HG03095 (cell line): Measurements from ENCODE around the gene SORCS2.

Source experiments
- ATAC-seq: cut with Tn5 transposase; IDR thresholded peaks from one replicate; pipeline ENCODE4 v1.9.1; 2021; ENCODE audit warnings: moderate library complexity; ENCODE audit not compliant: unreplicated experiment

SORCS2 gene

DNA sequence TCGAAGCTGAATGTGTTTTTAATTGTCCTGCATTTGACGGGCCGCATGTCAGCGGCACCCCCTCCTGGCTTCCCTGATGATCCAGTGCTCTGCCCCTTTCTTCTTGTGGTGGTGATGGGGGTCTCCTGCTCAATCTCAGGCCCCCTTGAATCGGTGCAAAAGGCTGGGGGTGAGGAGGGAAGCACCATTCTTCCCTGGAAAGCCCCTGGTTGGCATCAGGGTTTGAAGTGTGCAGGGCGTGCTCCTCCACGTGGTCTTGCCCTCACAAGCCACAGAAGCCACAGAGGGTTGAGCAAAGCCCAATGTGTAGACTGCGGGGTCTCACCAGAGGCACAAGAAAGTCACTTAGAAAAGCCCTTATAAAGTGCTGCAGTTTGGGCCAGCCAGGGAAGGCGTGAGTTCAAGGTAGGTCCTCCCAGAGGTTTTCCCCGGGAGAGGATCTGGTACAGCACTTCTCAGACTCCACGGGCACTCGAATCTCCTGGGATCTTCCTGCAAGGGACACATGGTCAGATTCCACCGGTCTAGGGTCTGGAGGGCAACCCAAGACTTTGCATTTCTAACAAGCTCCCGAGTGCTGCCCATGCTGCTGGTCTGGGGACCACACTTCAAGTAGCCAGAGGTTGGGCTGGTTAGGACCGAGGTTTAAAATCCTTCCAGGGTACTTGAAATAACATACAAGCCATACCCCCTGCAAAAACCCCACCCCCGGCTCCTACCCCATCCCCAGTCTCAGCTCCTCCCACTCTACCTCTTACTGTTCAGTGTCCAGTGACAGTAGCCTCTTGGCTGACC is 207.3 kb downstream of the SORCS2 start:
- ATAC-seq = no peak

DNA sequence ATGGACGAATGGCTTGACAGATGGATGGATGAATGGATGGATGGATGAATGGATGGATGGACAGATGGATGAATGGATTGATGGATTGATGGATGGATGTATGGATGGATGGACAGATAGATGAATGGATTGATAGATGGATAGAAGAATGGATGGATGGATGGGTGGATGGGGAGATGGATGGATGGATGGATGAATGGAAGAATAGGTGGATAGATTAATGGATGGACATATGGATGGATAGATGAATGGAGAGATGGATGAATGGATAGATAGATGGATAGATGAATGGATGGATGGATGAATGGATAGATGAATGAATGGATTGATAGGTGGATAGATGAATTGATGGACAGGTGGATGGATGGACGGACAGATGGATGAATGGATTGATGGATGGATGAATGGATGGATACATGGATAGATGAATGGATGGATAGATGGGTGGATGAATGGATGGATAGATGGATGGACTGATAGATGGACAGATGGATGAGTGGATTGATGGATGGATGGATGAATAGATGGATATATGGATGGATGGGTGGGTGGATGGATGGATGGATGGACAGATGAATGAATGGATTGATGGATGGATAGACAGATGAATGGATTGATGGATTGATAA is 208.4 kb downstream of the SORCS2 start:
- ATAC-seq = no peak

- ATAC-seq = no peak
Measured at GRCh38 chr4:7402526-7402925, 210.2 kb downstream of the SORCS2 start.

DNA sequence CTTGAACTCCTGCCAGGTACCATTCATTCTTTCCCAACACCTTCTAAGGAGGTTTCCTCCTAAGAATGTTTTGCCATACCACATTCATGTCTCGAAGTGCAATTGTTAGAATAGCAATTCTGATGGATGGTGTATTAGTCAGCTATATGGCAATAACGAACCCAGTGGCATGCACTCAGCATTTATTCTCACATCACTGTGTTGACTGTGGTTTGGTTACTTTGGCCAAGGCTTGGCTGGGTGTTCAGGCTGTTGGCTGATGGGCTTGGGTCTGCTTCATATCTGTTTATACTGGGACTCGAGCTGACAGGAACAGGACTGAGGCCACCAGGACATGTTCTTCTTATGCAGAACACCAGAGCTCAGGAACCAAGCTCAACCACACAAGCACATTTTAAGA is 210.7 kb downstream of the SORCS2 start:
- no peak for ATAC-seq

DNA sequence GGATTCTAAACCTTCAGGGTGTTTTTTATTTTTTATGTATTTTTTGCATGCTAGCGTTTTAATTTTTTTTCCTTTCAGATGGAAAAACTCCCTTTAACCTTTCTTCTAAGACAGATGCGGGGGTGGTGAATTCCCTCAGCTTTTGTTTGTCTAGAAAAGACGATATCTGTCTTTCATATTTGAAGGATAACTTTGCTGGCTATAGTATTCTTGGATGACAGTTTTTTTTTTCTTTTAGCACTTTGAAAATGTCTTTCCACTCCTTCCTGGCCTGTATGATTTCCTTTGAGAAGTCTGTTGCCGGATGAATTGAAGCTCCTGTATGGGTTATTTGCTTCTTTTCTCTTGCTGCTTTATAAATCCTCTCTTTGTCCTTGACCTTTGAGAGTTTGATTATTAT is 215.8 kb downstream of the SORCS2 start:
- ATAC-seq = no peak

DNA sequence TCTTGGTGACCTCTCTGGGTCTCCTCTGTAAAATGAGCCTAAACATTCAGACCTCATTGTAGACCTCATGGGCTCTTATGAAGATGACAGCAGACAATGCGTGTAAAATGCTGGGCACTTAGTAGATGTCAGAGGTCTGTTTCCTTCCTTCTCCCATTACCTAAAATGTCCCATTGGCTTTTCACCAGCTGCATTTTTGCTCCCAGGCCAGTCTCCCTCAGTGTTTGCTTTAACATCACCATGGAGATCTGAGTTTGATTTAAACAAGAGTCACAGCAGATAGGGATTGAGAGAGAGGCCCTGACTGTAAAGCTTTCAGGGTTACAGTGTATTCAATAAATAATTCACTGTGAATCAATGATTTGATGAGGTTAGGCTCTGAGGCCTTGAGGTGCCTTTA is 218.1 kb downstream of the SORCS2 start:
- ATAC-seq = no peak

- ATAC-seq = no peak
Measured at GRCh38 chr4:7411491-7411890, 219.2 kb downstream of the SORCS2 start.

- no peak for ATAC-seq
Measured at GRCh38 chr4:7411896-7412553, 219.7 kb downstream of the SORCS2 start.

DNA sequence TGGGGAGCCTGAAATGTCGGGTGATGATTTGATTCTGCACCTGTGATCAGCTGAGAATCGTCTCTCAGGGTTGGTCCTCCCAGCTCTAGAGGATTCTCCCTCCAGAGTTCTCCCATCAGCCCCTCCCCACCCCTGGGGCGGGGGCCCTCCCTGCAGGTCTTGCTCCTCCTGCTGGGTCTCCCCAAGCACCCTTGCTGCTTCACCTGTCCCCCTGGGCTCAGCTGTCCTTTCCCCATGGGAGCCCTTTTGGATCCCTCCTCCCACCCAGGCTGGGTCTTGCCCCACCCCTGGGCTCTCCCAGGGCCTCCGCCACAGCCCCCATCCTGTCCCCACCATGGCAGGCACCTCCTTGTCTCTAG is 220.2 kb downstream of the SORCS2 start:
- ATAC-seq = no peak

DNA sequence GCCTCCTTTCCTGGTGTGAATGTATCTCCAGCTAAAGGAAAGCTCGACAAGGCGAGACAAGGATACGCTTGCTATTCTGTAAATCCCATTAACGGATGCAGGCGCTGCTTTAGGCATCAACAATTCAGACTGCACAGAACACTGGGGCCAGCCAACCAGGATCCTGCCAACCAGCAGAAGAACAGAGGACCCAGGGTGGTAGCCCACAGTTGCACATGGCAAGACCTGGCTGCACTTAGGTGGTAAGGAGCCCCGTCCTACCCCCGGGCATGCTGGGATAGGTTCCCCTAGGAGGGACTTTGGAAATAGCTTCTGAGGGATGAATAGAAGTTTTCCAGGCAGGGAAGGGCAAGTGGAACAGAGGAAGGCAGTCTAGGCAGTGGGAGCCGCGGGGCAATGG is 221.7 kb downstream of the SORCS2 start:
- no peak for ATAC-seq

DNA sequence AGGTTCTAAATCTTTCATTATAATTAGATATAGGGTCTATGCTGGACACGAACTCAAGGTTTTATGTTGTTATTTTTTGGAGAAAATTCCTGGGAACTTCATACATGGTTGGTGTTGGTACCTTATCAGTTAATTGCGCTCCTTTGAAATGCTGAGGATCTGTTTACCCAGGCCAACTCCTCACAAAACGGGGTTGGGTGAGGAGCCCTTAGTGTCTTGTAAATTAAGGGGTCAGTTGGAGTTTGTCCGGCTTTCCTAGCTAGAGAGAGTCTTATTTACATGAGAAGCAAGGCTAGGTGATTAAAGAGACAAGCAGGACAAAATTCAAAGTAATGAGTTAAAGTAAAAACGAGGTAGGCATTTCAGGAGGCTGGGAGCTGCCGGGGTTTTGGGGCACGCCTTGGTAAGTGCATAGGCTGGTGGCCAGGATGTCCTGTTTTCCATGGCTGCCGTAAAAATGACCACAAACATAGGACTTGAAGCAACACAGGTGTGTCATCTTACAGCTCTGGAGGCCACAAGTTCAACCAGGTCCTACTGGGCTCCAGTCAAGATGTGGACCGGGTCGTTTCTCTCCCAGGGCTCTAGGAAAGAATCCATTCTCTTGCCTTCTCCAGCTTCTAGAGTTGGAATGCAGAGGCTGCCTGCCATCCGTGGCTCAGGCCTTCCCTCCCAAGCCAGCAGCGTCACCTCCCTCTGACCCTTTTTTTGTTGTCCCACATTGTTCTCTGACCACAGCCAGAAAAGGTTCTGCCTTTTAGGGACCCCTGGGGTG is 222.6 kb downstream of the SORCS2 start:
- no peak for ATAC-seq

GRCh38 chr4:7415927-7416686 is 223.8 kb downstream of the SORCS2 start:
- ATAC-seq = no peak

- ATAC-seq = no peak
Measured at GRCh38 chr4:7416745-7417432, 224.6 kb downstream of the SORCS2 start.

DNA sequence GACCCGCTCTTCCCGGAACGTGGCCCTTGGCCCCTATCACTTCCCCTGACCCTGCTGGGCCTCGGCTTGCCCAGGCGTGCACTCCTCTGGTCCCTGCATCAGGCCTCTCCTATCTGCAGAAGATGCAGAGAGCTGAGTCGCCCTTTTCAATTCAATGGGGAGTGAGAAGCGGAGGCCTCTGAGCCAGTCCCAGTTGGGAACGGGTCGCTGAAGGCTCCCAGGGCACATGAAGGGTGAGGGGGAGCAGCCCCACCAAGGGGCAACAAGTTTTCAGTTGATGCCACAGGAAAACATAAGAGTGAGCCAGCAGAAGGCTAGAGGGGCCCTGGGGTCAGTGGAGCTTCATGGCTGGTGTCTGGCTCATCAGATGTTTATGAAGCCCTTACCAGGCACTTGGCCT is 225.3 kb downstream of the SORCS2 start:
- no peak for ATAC-seq

DNA sequence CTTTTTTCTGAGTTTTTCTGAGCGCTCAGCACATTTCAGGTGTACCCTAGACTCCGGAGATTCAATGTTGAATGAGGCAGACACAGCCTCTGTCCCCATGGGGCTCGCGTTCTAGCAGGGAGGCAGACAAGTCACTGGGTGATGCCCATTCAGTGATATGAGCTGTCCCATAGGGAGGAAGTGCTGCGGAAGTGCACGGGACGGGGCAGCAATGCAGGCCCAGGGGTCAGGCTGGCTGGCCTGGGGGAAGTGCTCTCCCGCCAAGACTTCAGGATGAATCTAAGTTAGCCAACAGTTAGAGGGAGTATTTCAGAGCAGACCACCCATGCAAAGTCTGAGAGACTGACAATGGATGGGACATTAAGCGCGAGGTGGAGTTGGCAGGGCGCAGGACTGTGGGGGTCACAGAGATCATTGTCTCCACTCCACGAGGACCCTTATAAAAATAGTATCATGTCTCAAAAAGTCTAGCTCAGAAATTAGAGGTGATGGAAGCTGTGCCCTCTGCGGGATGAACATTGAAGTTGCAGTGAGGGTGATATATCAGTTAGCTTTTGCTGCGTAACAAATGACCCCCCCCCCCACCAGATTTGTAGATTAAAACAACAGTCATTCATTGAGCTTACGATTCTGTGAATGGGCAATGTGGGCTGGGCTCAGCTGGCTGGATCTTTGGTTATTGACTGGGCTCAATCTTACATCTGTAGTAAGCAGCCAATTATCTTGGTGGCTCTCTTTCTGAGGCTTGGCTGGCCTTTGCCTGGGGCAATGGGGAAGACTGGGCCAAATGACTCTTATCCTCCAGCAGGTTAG is 226.0 kb downstream of the SORCS2 start:
- no peak for ATAC-seq

- no peak for ATAC-seq
Measured at GRCh38 chr4:7419961-7420660, 227.8 kb downstream of the SORCS2 start.

DNA sequence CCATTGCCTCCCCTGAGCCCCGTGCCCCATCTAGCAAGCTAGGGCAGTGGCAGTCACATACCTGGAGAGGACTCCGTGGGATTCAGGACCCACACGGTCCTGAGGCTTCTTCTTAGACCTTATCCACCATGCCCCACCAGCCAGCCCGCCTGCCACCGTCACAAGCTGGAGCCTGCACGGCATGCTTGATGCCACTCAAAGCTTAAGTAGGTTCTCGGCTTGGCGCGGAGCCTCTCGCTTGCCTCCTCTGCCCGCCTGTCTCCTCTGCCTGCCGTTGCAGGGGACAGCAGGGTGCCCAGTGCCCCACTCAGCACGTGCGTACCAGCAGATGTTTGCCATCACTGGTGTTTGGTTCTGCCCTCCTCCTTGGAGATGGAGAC is 228.3 kb downstream of the SORCS2 start:
- no peak for ATAC-seq

DNA sequence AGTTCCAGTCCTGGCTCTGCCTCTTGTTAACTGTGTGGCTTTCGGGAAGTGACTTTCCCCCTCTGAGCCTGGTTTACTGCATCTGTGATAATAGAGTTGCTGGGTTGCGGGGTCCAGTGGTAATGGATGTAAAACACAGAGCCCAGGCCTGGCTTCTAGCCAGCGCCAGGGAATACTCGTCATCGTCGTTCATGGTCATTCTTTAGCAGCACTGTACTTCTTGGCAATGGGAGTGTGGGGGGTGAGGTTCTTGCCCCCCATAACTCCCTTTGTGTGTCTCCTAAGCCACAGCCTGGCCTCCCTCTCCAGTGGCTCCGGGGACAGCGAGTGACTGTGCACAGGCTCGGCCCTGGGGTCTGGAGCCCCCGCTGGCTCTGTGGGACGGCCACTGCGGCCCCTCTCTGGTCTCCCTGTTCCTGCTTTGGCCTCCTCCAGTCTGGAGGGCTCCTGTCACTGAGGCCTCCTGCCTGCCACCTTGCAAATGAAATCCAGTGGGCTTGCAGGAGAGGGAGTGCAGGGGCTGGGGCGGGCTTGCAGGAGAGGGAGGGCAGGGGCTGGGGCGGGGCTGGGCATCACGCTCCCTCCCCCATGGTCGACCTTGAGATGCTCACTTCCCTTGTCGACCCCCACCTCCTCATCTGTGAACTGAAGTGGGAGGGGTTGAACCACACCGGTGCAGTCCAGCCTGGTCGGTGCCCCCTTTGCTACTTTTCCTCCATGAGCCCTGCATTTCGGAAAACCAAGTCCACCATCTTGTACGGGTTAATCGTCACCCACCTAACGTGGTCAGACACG is 229.2 kb downstream of the SORCS2 start:
- ATAC-seq = no peak
